OCI-LY7 (cell line): ENCODE results near the gene KBTBD13. TPM values are rescaled to one million over a fixed set of nuclear protein-coding genes. Genes with fewer than 3 reads are reported as not detected.

Experiments
- BruUV-seq: library from RNA; stranded (reverse); fragments of 400-500 nt; replicated peaks from 2 replicates; lab custom pipeline; 2021; lab: Mats Ljungman, UMichigan
- CTCF ChIA-PET: fragments of 300-600 bp; sonication (Branson Sonifier 250); formaldehyde crosslinking; loops from one replicate; lab custom pipeline; 2022; ENCODE audit warnings: antibody characterized with exemption; ENCODE audit not compliant: unreplicated experiment; lab: Charles Lee
- POLR2A ChIA-PET: fragments of 300-600 bp; sonication (Branson Sonifier 250); formaldehyde crosslinking; loops from one replicate; lab custom pipeline; 2022; ENCODE audit warnings: antibody characterized with exemption; lab: Charles Lee
- DNase-seq: peaks from one replicate; pipeline ENCODE4 v3.0.0-alpha.2; 2015; ENCODE audit warnings: low spot score
- H2AFZ ChIP-seq: fragments of 200-600 bp; sonication (generic), shearing (Covaris generic); 2 replicates; pipeline ENCODE4 v1.6.1; 2014; ENCODE audit warnings: mild to moderate bottlenecking, antibody characterized with exemption, low read length, moderate library complexity
- H3K27ac ChIP-seq: fragments of 200-600 bp; sonication (generic); 2 replicates; pipeline ENCODE4 v1.5.1; 2014; ENCODE audit warnings: mixed run types, low read depth, mild to moderate bottlenecking, moderate library complexity, low read length, inconsistent platforms; ENCODE audit not compliant: poor library complexity, severe bottlenecking
- H3K36me3 ChIP-seq: fragments of 200-600 bp; sonication (generic); 2 replicates; pipeline ENCODE4 v1.6.1; 2014; ENCODE audit warnings: mild to moderate bottlenecking, antibody characterized with exemption, low read length, moderate library complexity, mixed read lengths; ENCODE audit not compliant: insufficient read depth
- H3K4me1 ChIP-seq: fragments of 200-600 bp; sonication (generic); 2 replicates; pipeline ENCODE4 v1.5.1; 2014; ENCODE audit warnings: mild to moderate bottlenecking, low read length; ENCODE audit not compliant: insufficient read depth, poor library complexity, severe bottlenecking
- H3K4me2 ChIP-seq: fragments of 200-600 bp; sonication (generic); 2 replicates; pipeline ENCODE4 v1.6.1; 2014; ENCODE audit warnings: mild to moderate bottlenecking, low read length
- H3K4me3 ChIP-seq: fragments of 200-600 bp; sonication (generic); 2 replicates; pipeline ENCODE4 v1.5.1; 2014; ENCODE audit warnings: mild to moderate bottlenecking, low read depth, low read length; ENCODE audit not compliant: poor library complexity, severe bottlenecking
- H3K79me2 ChIP-seq: fragments of 200-600 bp; sonication (generic); 2 replicates; pipeline ENCODE4 v1.6.1; 2016; ENCODE audit warnings: low read depth, mild to moderate bottlenecking, low read length, moderate library complexity, mixed read lengths; ENCODE audit not compliant: insufficient read depth
- H3K9me2 ChIP-seq: fragments of 200-600 bp; sonication (generic); 2 replicates; pipeline ENCODE4 v1.6.1; 2016; ENCODE audit warnings: mild to moderate bottlenecking, low read length, mixed read lengths; ENCODE audit not compliant: insufficient read depth
- H3K9me3 ChIP-seq: fragments of 200-600 bp; sonication (generic); 2 replicates; pipeline ENCODE4 v1.6.1; 2014; ENCODE audit warnings: mild to moderate bottlenecking, mixed run types, low read length, mixed read lengths
- H4K20me1 ChIP-seq: fragments of 200-600 bp; sonication (generic); 2 replicates; pipeline ENCODE4 v1.6.1; 2014; ENCODE audit warnings: mild to moderate bottlenecking, antibody characterized with exemption, low read length, moderate library complexity, mixed read lengths; ENCODE audit not compliant: insufficient read depth
- EZH2phosphoT487 ChIP-seq: fragments of 200-600 bp; sonication (generic); IDR thresholded peaks from 2 replicates; pipeline ENCODE4 v1.6.1; 2018; ENCODE audit warnings: low read depth, borderline replicate concordance, mild to moderate bottlenecking, mixed run types, antibody characterized with exemption, low read length, moderate library complexity, mixed read lengths
- intact Hi-C: fragments of 100-400 bp; cut with micrococcal nuclease; formaldehyde crosslinking; loops from one replicate; pipeline ENCODE4 v1.10.0; 2022; ENCODE audit not compliant: unreplicated experiment
- total RNA-seq, 2 experiments: library from RNA; depleted of rRNA in 1 of 2; stranded (reverse); fragments of >200 nt in 1 of 2; shearing (Covaris generic) in 1 of 2; gene quantifications; 2 replicates each; pipeline ENCODE4 v1.2.3, GENCODE V29; 2014 to 2022
- TF ChIP-seq, protein P1 (sequence below): fragments of 200-600 bp; sonication (generic); conservative IDR thresholded peaks from 2 replicates; pipeline ENCODE4 v1.5.1; 2014; ENCODE audit warnings: mild to moderate bottlenecking, antibody characterized with exemption, low read length, moderate library complexity, mixed read lengths

Gene KBTBD13
- total RNA-seq, 2 experiments from 2014 or later: not detected

DNA sequence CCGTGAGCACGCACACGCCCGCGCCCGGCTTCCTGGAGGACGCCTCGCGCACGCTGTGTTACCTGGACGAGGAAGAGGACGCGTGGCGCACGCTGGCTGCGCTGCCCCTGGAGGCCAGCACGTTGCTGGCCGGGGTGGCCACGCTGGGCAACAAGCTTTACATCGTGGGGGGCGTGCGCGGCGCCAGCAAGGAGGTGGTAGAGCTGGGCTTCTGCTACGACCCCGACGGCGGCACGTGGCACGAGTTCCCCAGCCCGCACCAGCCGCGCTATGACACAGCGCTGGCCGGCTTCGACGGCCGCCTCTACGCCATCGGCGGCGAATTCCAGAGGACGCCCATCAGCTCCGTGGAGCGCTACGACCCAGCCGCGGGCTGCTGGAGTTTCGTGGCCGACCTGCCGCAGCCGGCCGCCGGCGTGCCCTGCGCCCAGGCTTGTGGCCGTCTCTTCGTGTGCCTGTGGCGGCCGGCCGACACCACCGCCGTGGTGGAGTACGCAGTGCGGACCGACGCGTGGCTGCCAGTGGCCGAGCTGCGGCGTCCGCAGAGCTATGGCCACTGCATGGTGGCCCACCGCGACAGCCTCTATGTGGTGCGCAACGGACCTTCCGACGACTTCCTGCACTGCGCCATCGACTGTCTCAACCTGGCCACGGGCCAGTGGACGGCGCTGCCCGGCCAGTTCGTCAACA is 890 bp downstream of the KBTBD13 start:
- ChIA-PET CTCF (no interaction called here), POLR2A (no interaction called here)
- Histone ChIP-seq H3K79me2 (no peaks in the 10 kb centered on the region), H3K4me3 (no peak overlapping the region), H3K4me1 (no peaks in the 10 kb centered on the region), H3K9me3 (no peaks in the 10 kb centered on the region), H2AFZ (no peak overlapping the region), H3K36me3 (no peaks in the 10 kb centered on the region), H3K27ac (no peak overlapping the region), H3K4me2 (no peak overlapping the region), H4K20me1 (no peaks in the 10 kb centered on the region), H3K9me2 (no peaks in the 10 kb centered on the region)
- DNase-seq: no peak
- BruUV-seq: no TSS peak
- TF ChIP-seq, protein P1, sequence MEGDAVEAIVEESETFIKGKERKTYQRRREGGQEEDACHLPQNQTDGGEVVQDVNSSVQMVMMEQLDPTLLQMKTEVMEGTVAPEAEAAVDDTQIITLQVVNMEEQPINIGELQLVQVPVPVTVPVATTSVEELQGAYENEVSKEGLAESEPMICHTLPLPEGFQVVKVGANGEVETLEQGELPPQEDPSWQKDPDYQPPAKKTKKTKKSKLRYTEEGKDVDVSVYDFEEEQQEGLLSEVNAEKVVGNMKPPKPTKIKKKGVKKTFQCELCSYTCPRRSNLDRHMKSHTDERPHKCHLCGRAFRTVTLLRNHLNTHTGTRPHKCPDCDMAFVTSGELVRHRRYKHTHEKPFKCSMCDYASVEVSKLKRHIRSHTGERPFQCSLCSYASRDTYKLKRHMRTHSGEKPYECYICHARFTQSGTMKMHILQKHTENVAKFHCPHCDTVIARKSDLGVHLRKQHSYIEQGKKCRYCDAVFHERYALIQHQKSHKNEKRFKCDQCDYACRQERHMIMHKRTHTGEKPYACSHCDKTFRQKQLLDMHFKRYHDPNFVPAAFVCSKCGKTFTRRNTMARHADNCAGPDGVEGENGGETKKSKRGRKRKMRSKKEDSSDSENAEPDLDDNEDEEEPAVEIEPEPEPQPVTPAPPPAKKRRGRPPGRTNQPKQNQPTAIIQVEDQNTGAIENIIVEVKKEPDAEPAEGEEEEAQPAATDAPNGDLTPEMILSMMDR: no peak
- intact Hi-C loops: no loop called here

GRCh38 chr15:65077981-65078352 is 1.4 kb downstream of the KBTBD13 start:
- DNase-seq: no peak
- H3K27ac ChIP-seq: no peak overlapping the region
- H4K20me1 ChIP-seq: no peaks in the 10 kb centered on the region
- H3K4me2 ChIP-seq: no peak overlapping the region
- no peaks in the 10 kb centered on the region for H3K79me2 ChIP-seq
- intact Hi-C loops: no loop called here
- CTCF ChIA-PET: no interaction called here
- no peaks in the 10 kb centered on the region for H3K36me3 ChIP-seq
- POLR2A ChIA-PET: interaction anchor here (1.2 kb wide), 1 partner anchor 8 kb away, joined by 4 read pairs; no protein-coding TSS in a partner anchor
- no peaks in the 10 kb centered on the region for H3K4me1 ChIP-seq
- H3K9me2 ChIP-seq: no peaks in the 10 kb centered on the region
- no peak overlapping the region for H2AFZ ChIP-seq
- H3K4me3 ChIP-seq: no peak overlapping the region
- no peaks in the 10 kb centered on the region for H3K9me3 ChIP-seq
- BruUV-seq: no TSS peak
- TF ChIP-seq EZH2phosphoT487: no peak
- TF ChIP-seq, protein P1: no peak

GRCh38 chr15:65079580-65079979 is 3.0 kb downstream of the KBTBD13 start:
- no peak for DNase-seq
- Histone ChIP-seq H3K79me2 (no peaks in the 10 kb centered on the region), H3K27ac (no peak overlapping the region), H3K4me2 (no peak overlapping the region), H2AFZ (no peak overlapping the region), H3K36me3 (no peaks in the 10 kb centered on the region), H3K4me3 (no peak overlapping the region), H3K9me2 (no peaks in the 10 kb centered on the region), H3K4me1 (no peaks in the 10 kb centered on the region), H4K20me1 (no peaks in the 10 kb centered on the region), H3K9me3 (no peaks in the 10 kb centered on the region)
- BruUV-seq: no TSS peak
- ChIA-PET CTCF (no interaction called here), POLR2A (interaction anchor here (1.0 kb wide), 1 partner anchor 16 kb away, joined by 3 read pairs; no protein-coding TSS in a partner anchor)
- intact Hi-C loops: no loop called here
- TF ChIP-seq, protein P1: no peak
- no peak for TF ChIP-seq EZH2phosphoT487
